Naive thymus-derived CD4-positive, alpha-beta T cell (primary cell): Measurements from ENCODE around the gene NR2F2. TPM values are rescaled to one million over a fixed set of nuclear protein-coding genes. Genes with fewer than 3 reads are reported as not detected.

Source experiments
- ATAC-seq: fragments of 150-1000 bp; cut with Tn5 transposase; 2 replicates; pipeline ENCODE4 v1.10.0; 2021; ENCODE audit warnings: mild to moderate bottlenecking, moderate library complexity
- CTCF ChIA-PET: fragments of 350-600 bp; sonication (Branson Sonifier 250); formaldehyde crosslinking; loops from one replicate; lab custom pipeline; 2021; ENCODE audit warnings: antibody characterized with exemption; lab: Charles Lee
- POLR2A ChIA-PET: fragments of 350-600 bp; sonication (Branson Sonifier 250); formaldehyde crosslinking; loops from one replicate; lab custom pipeline; 2021; ENCODE audit warnings: antibody characterized with exemption, inconsistent platforms; lab: Charles Lee
- DNase-seq, 9 donors: peaks; one replicate each; pipeline versions ENCODE4 v3.0.0 to v3.0.0-alpha.2; 2020 to 2022; ENCODE audit warnings: mixed read lengths in 1 of 9
- H3K27ac ChIP-seq: one replicate; pipeline ENCODE4 v1.7.0; 2013; ENCODE audit warnings: mild to moderate bottlenecking, low read depth, low read length, moderate library complexity
- H3K27me3 ChIP-seq, 2 donors: one replicate each; pipeline ENCODE4 v1.7.0; 2013; ENCODE audit warnings: low read length in 2 of 2, mild to moderate bottlenecking in 2 of 2, moderate library complexity in 2 of 2; ENCODE audit not compliant: control insufficient read depth in 2 of 2, insufficient read depth in 2 of 2
- H3K36me3 ChIP-seq, 3 experiments: 1 replicate in 2 of 3; 2 replicates in 1 of 3; pipeline ENCODE4 v1.7.0; 2013; ENCODE audit warnings: low read length in 3 of 3, mild to moderate bottlenecking in 3 of 3, moderate library complexity in 1 of 3; ENCODE audit not compliant: insufficient read depth in 3 of 3, control insufficient read depth in 2 of 3
- H3K4me1 ChIP-seq, 2 donors: one replicate each; pipeline ENCODE4 v1.7.0; 2013; ENCODE audit warnings: low read length in 2 of 2, mild to moderate bottlenecking in 2 of 2, moderate library complexity in 1 of 2; ENCODE audit not compliant: control insufficient read depth in 2 of 2, insufficient read depth in 2 of 2
- H3K4me3 ChIP-seq: 2 replicates; pipeline ENCODE4 v1.7.0; 2013; ENCODE audit warnings: mild to moderate bottlenecking, low read length
- H3K9me3 ChIP-seq, 3 experiments: 1 replicate in 2 of 3; 2 replicates in 1 of 3; pipeline ENCODE4 v1.7.0; 2013; ENCODE audit warnings: low read length in 3 of 3; ENCODE audit not compliant: control insufficient read depth in 2 of 3
- H3K27ac Mint-ChIP-seq, 9 donors: one replicate each; pipeline ENCODE4 v1.8.0; 2020 to 2022; ENCODE audit warnings: mixed read lengths in 9 of 9, mild to moderate bottlenecking in 8 of 9, moderate library complexity in 5 of 9, inconsistent platforms in 2 of 9
- H3K27me3 Mint-ChIP-seq, 5 donors: one replicate each; pipeline ENCODE4 v1.8.0; 2021 to 2022; ENCODE audit warnings: mixed read lengths in 5 of 5, mild to moderate bottlenecking in 1 of 5
- H3K36me3 Mint-ChIP-seq, 5 donors: one replicate each; pipeline ENCODE4 v1.8.0; 2020 to 2022; ENCODE audit warnings: mixed read lengths in 5 of 5, mild to moderate bottlenecking in 3 of 5, inconsistent platforms in 1 of 5
- H3K4me1 Mint-ChIP-seq, 7 donors: one replicate each; pipeline ENCODE4 v1.8.0; 2020 to 2022; ENCODE audit warnings: mixed read lengths in 7 of 7, mild to moderate bottlenecking in 3 of 7, inconsistent platforms in 1 of 7
- H3K4me3 Mint-ChIP-seq, 10 donors: one replicate each; pipeline ENCODE4 v1.8.0; 2020 to 2022; ENCODE audit warnings: mild to moderate bottlenecking in 10 of 10, mixed read lengths in 10 of 10, moderate library complexity in 6 of 10, inconsistent platforms in 2 of 10
- H3K9me3 Mint-ChIP-seq, 11 donors: one replicate each; pipeline ENCODE4 v1.8.0; 2020 to 2022; ENCODE audit warnings: mixed read lengths in 11 of 11, mild to moderate bottlenecking in 4 of 11, inconsistent platforms in 1 of 11, moderate library complexity in 1 of 11
- intact Hi-C, 2 donors: fragments of 100-400 bp; cut with micrococcal nuclease; formaldehyde crosslinking; loops; one replicate each; pipeline ENCODE4 v1.15.1; 2023
- polyA plus RNA-seq, 2 donors: library from polyadenylated mRNA; unstranded; fragments of 300-500 nt; fragmentation: Illumina TruSeq; gene quantifications; one replicate each; pipeline ENCODE4 v1.2.3, GENCODE V29; 2021
- total RNA-seq, 6 experiments: library from RNA in 5 of 6; stranded (reverse) in 5 of 6; gene quantifications; 1 replicate in 5 of 6; 2 replicates in 1 of 6; pipeline ENCODE4 v1.2.3 and lab custom pipeline; 2021 to 2026

Gene NR2F2
- total and polyA plus RNA-seq, 7 experiments from 2014 or later: not detected

DNA sequence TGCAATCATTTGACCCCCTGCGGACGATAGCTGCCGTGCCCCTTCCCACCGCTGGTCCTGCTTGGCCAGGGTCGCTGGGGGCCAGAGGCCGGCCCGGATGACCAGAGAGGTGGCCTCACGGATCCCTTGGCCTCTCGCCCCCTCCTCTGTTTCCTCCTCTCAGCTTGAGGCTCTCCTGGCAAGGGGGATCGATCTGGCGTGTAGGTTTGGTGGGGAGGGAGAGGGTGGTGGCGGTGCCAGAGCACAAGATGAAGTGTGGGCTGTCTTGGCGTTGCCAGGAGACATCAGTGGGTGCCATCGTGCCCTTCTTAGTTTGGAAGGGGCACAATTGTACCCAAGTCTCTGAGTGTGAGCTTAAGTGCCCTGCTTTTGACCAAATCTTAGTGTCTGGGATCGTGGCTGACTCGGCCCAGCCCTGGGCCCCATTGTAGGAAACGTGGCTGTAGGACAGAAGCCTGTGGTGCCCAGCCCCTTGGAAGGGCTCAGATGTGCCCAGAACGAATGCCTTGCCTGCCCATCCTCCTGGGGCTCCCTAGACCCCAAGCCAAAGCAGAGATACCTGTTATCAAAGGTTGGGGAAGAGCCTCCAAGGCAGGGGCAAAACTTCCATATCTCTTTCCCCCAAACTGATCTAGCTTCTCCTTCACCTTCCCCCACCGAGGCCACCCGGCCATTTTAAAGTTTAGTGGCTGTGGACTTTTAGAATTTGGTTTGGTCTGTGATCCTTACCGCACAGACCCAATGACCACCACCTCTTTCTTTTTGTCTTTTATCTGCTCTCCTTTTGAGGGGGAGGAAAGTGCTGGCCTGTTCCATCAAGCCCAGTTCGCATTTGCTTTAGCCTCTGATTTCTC lies 14.4 kb downstream of the NR2F2 start:
- Histone ChIP-seq H3K4me1 (no peaks in the 10 kb centered on the region), H3K36me3 (no peaks in the 10 kb centered on the region), H3K27me3 (peaks cover 0 to 43% of the 10 kb centered on the region in 2 donors), H3K4me3 (no peak overlapping the region), H3K9me3 (peaks cover 0 to 7% (median 0%) of the 10 kb centered on the region in 3 experiments), H3K27ac (no peak overlapping the region)
- ChIA-PET POLR2A (no interaction called here), CTCF (no interaction called here)
- DNase-seq: no peak
- peaks cover 92 to 99% (median 96%) of the 10 kb centered on the region in 5 donors for H3K27me3 Mint-ChIP-seq
- H3K4me3 Mint-ChIP-seq: peak overlapping the region in 2 of 10 donors; percentile 5 to 25
- H3K4me1 Mint-ChIP-seq: peaks cover 4 to 33% (median 15%) of the 10 kb centered on the region in 7 donors
- H3K9me3 Mint-ChIP-seq: peaks cover 0 to 40% (median 10%) of the 10 kb centered on the region in 11 donors
- peaks cover 0 to 11% (median 0%) of the 10 kb centered on the region in 5 donors for H3K36me3 Mint-ChIP-seq
- no peak for ATAC-seq
- H3K27ac Mint-ChIP-seq: peak overlapping the region in 1 of 9 donors; percentile 58
- intact Hi-C loops: loop anchor here in 1 of 2 donors (1.0 to 10.0 kb wide), 6 partner anchors 14 to 1760 kb away; partner anchors contain the start of gene NR2F2

- DNase-seq: no peak
- Histone ChIP-seq H3K9me3 (peaks cover 0 to 7% (median 0%) of the 10 kb centered on the region in 3 experiments), H3K27ac (no peak overlapping the region), H3K4me3 (no peak overlapping the region), H3K27me3 (peaks cover 0 to 44% of the 10 kb centered on the region in 2 donors), H3K4me1 (no peaks in the 10 kb centered on the region), H3K36me3 (no peaks in the 10 kb centered on the region)
- Mint-ChIP-seq H3K27ac (peak overlapping the region in 1 of 9 donors; percentile 58), H3K36me3 (peaks cover 0 to 10% (median 0%) of the 10 kb centered on the region in 5 donors), H3K4me3 (peak overlapping the region in 3 of 10 donors; percentile 5 to 43 (median 25)), H3K9me3 (peaks cover 0 to 37% (median 9%) of the 10 kb centered on the region in 11 donors), H3K4me1 (peaks cover 4 to 27% (median 13%) of the 10 kb centered on the region in 7 donors), H3K27me3 (peaks cover 92 to 99% (median 96%) of the 10 kb centered on the region in 5 donors)
- CTCF ChIA-PET: interaction anchor here (0.6 kb wide), 1 partner anchor 12 kb away, joined by 3 read pairs; no protein-coding TSS in a partner anchor
- POLR2A ChIA-PET: no interaction called here
- ATAC-seq: peak; percentile 38
- intact Hi-C loops: loop anchor here in 1 of 2 donors (1.0 to 10.0 kb wide), 5 partner anchors 15 to 1761 kb away; partner anchors contain the start of gene NR2F2
Measured at GRCh38 chr15:96345560-96346399, 15.3 kb downstream of the NR2F2 start.

DNA sequence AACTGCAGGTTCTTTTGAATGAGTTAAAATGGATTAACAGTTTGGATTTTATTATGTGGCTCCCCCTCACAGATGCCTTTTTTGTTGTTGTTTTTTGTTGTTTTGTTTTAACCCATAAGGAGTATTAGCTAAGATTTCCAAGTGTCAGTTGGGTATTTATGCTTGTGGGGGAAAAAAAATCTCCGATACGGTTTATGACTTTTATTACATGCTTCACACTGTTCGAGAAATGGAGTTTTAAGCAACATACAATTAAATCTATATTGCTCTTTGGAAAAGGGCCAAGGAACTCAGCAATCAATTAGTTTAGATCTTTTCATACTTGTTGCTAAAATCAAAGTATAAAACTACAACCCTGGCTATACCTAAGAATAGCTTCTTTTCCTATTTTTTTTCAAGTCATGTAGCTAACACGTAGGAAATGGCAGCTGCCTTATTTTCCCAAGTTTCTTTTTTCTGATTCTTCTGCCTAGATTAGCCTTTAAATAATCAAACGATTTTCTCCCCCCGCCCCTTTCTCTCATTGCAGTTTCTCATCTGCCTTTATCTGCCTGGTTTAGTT lies 16.0 kb downstream of the NR2F2 start:
- H3K9me3 ChIP-seq: peaks cover 0 to 4% (median 0%) of the 10 kb centered on the region in 3 experiments
- DNase-seq (no peak), ATAC-seq (no peak)
- Mint-ChIP-seq H3K9me3 (peaks cover 0 to 31% (median 8%) of the 10 kb centered on the region in 11 donors), H3K4me3 (peak overlapping the region in 1 of 10 donors; percentile 9), H3K4me1 (peaks cover 4 to 23% (median 10%) of the 10 kb centered on the region in 7 donors), H3K27me3 (peaks cover 95 to 100% (median 98%) of the 10 kb centered on the region in 5 donors), H3K27ac (no peak overlapping the region), H3K36me3 (peaks cover 0 to 13% (median 0%) of the 10 kb centered on the region in 5 donors)
- ChIA-PET CTCF (interaction anchor here (0.6 kb wide), 1 partner anchor 12 kb away, joined by 3 read pairs; no protein-coding TSS in a partner anchor), POLR2A (no interaction called here)
- H3K4me1 ChIP-seq: no peaks in the 10 kb centered on the region
- H3K27ac ChIP-seq: no peak overlapping the region
- no peak overlapping the region for H3K4me3 ChIP-seq
- peaks cover 0 to 48% of the 10 kb centered on the region in 2 donors for H3K27me3 ChIP-seq
- intact Hi-C loops: loop anchor here in 1 of 2 donors (5.0 to 10.0 kb wide), 3 partner anchors 292 to 1762 kb away; no protein-coding TSS in a partner anchor
- no peaks in the 10 kb centered on the region for H3K36me3 ChIP-seq

GRCh38 chr15:96347181-96348111 lies 16.9 kb downstream of the NR2F2 start:
- no peak for DNase-seq
- H3K27ac ChIP-seq: no peak overlapping the region
- H3K4me1 ChIP-seq: no peaks in the 10 kb centered on the region
- no peaks in the 10 kb centered on the region for H3K36me3 ChIP-seq
- intact Hi-C loops: loop anchor here in 1 of 2 donors (5.0 to 10.0 kb wide), 3 partner anchors 293 to 1763 kb away; no protein-coding TSS in a partner anchor
- no peak overlapping the region for H3K4me3 ChIP-seq
- Mint-ChIP-seq H3K4me3 (peak overlapping the region in 2 of 10 donors; percentile 9 to 25), H3K36me3 (peaks cover 0 to 13% (median 0%) of the 10 kb centered on the region in 5 donors), H3K4me1 (peaks cover 4 to 17% (median 9%) of the 10 kb centered on the region in 7 donors), H3K27me3 (peaks cover 91 to 98% (median 95%) of the 10 kb centered on the region in 5 donors), H3K9me3 (peaks cover 0 to 25% (median 7%) of the 10 kb centered on the region in 11 donors), H3K27ac (no peak overlapping the region)
- no peaks in the 10 kb centered on the region for H3K9me3 ChIP-seq
- H3K27me3 ChIP-seq: peaks cover 0 to 47% of the 10 kb centered on the region in 2 donors
- POLR2A ChIA-PET: no interaction called here
- CTCF ChIA-PET: no interaction called here
- ATAC-seq: no peak

- Mint-ChIP-seq H3K27me3 (peaks cover 91 to 98% (median 95%) of the 10 kb centered on the region in 5 donors), H3K27ac (no peak overlapping the region), H3K36me3 (peaks cover 0 to 10% (median 0%) of the 10 kb centered on the region in 5 donors), H3K4me3 (no peak overlapping the region), H3K4me1 (peaks cover 4 to 22% (median 15%) of the 10 kb centered on the region in 7 donors), H3K9me3 (peaks cover 0 to 24% (median 5%) of the 10 kb centered on the region in 11 donors)
- CTCF ChIA-PET: no interaction called here
- Histone ChIP-seq H3K4me1 (no peaks in the 10 kb centered on the region), H3K4me3 (no peak overlapping the region), H3K9me3 (no peaks in the 10 kb centered on the region), H3K27ac (no peak overlapping the region), H3K27me3 (peaks cover 5 to 50% of the 10 kb centered on the region in 2 donors), H3K36me3 (no peaks in the 10 kb centered on the region)
- POLR2A ChIA-PET: no interaction called here
- intact Hi-C loops: loop anchor here in 1 of 2 donors (5.0 to 10.0 kb wide), 3 partner anchors 294 to 1764 kb away; no protein-coding TSS in a partner anchor
- ATAC-seq (no peak), DNase-seq (no peak)
Measured at GRCh38 chr15:96348112-96349027, 17.9 kb downstream of the NR2F2 start.
